Upper lobe of left lung (tissue), 6 donors: ENCODE results near the gene SERPINA1. TPM values are rescaled to one million over a fixed set of nuclear protein-coding genes. Genes with fewer than 3 reads are reported as not detected.

Source experiments
- ATAC-seq, 2 donors: fragments of 200-7000 bp; cut with Tn5 transposase; one replicate each; pipeline ENCODE4 v1.9.1; 2022; ENCODE audit warnings: mild to moderate bottlenecking in 2 of 2, moderate library complexity in 2 of 2; ENCODE audit not compliant: low FRiP score in 2 of 2
- DNase-seq, 2 donors: peaks; one replicate each; pipeline ENCODE4 v3.0.0-alpha.2; 2019 to 2020
- H3K27ac ChIP-seq, 4 donors: fragments of 200-600 bp; sonication (generic); one replicate each; pipeline ENCODE4 v1.5.1; 2016 to 2019
- H3K27me3 ChIP-seq, 4 donors: fragments of 200-600 bp; sonication (generic); one replicate each; pipeline ENCODE4 v1.5.1; 2017 to 2019
- H3K36me3 ChIP-seq, 4 donors: fragments of 200-600 bp; sonication (generic); one replicate each; pipeline ENCODE4 v1.5.1; 2016 to 2019
- H3K4me1 ChIP-seq, 4 donors: fragments of 200-600 bp; sonication (generic); one replicate each; pipeline ENCODE4 v1.5.1; 2018 to 2019
- H3K4me3 ChIP-seq, 4 donors: fragments of 200-600 bp; sonication (generic); one replicate each; pipeline ENCODE4 v1.5.1; 2017 to 2019; ENCODE audit warnings: mild to moderate bottlenecking in 2 of 4, moderate library complexity in 1 of 4
- H3K9me3 ChIP-seq, 4 donors: fragments of 200-600 bp; sonication (generic); one replicate each; pipeline ENCODE4 v1.5.1; 2018 to 2019
- EP300 ChIP-seq, 4 donors: sonication (generic); formaldehyde crosslinking; IDR thresholded peaks; one replicate each; pipeline ENCODE4 v1.5.1; 2017; ENCODE audit warnings: antibody characterized with exemption in 4 of 4, control low read depth in 2 of 4
- POLR2A ChIP-seq, 4 donors: fragments of 450-650 bp; IDR thresholded peaks; one replicate each; pipeline ENCODE4 v1.5.1; 2016 to 2017; ENCODE audit warnings: antibody characterized with exemption in 4 of 4, mild to moderate bottlenecking in 2 of 4
- POLR2AphosphoS5 ChIP-seq, 2 donors: sonication (generic); formaldehyde crosslinking; IDR thresholded peaks; one replicate each; pipeline ENCODE4 v1.5.1; 2017; ENCODE audit warnings: antibody characterized with exemption in 2 of 2
- WGBS, 2 donors: methylation state at CpG; one replicate each; pipeline ENCODE4 v1.1.5; 2017 to 2018; 5-methylcytosine and 5-hydroxymethylcytosine counted together
- total RNA-seq, 6 donors: library from RNA; depleted of rRNA in 4 of 6; stranded (reverse); fragments of >200 nt in 4 of 6; gene quantifications; one replicate each; pipeline versions ENCODE4 v1.1.0 to v1.2.1, GENCODE V29; 2016 to 2021
- TF ChIP-seq, protein P1 (sequence below), 6 experiments: fragments of 450-650 bp in 4 of 6; fragments of 200-600 bp in 2 of 6; sonication (generic) in 2 of 6; IDR thresholded peaks; one replicate each; pipeline ENCODE4 v1.5.1; 2016 to 2019; ENCODE audit warnings: antibody characterized with exemption in 6 of 6
- donor health status: DM: no; HTN: no; CAD: no; lungs with moderate emphysema.
- donor health status: DM: no; HTN: yes; CAD: no; lungs with severe emphysema.

The SERPINA1 gene
- total RNA-seq, 6 donors from 2014 or later: 205 to 1,050 (median 637) TPM

DNA sequence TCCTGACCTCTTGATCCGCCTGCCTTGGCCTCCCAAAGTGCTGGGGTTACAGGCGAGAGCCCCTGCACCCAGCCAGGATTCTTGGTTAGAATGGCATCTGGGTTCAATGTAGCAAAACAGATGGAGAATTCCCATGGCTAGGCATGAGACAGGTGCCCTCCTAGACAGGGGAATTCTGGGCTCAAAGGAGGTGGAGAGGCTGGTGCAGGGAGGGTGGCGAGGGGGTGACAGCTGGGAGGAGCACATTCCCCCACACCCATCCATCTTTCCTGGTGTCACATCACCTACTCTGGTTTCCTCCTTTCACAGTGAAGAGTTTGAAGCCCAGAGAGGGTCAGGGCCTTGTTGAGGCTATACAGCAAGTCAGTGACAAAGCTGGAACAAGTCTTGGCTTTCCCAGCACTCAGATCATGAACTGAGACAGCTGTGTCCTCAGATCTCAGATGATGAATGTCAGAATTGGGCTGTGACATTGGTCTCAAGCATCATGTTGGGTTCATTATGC, 2.8 kb downstream of the SERPINA1 start:
- H3K9me3 ChIP-seq: no peaks in the 10 kb centered on the region
- 83 to 98% methylated on average over 1 to 3 of the region's 3 CpGs for WGBS, 2 donors
- H3K27me3 ChIP-seq: no peaks in the 10 kb centered on the region
- peaks cover 0 to 15% (median 7%) of the 10 kb centered on the region in 4 donors for H3K36me3 ChIP-seq
- peak overlapping the region; percentile 11 to 96 (median 62) for H3K27ac ChIP-seq
- peaks cover 0 to 53% (median 36%) of the 10 kb centered on the region in 4 donors for H3K4me1 ChIP-seq
- DNase-seq (no peak), ATAC-seq (no peak)
- H3K4me3 ChIP-seq: peak overlapping the region in 1 of 4 donors; percentile 41
- TF ChIP-seq POLR2A (IDR thresholded peaks at IDR 0.05) (no peak), POLR2AphosphoS5 (IDR thresholded peaks at IDR 0.05) (no peak), EP300 (IDR thresholded peaks at IDR 0.05) (no peak)
- TF ChIP-seq, protein P1, sequence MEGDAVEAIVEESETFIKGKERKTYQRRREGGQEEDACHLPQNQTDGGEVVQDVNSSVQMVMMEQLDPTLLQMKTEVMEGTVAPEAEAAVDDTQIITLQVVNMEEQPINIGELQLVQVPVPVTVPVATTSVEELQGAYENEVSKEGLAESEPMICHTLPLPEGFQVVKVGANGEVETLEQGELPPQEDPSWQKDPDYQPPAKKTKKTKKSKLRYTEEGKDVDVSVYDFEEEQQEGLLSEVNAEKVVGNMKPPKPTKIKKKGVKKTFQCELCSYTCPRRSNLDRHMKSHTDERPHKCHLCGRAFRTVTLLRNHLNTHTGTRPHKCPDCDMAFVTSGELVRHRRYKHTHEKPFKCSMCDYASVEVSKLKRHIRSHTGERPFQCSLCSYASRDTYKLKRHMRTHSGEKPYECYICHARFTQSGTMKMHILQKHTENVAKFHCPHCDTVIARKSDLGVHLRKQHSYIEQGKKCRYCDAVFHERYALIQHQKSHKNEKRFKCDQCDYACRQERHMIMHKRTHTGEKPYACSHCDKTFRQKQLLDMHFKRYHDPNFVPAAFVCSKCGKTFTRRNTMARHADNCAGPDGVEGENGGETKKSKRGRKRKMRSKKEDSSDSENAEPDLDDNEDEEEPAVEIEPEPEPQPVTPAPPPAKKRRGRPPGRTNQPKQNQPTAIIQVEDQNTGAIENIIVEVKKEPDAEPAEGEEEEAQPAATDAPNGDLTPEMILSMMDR (IDR thresholded peaks at IDR 0.05): no peak

DNA sequence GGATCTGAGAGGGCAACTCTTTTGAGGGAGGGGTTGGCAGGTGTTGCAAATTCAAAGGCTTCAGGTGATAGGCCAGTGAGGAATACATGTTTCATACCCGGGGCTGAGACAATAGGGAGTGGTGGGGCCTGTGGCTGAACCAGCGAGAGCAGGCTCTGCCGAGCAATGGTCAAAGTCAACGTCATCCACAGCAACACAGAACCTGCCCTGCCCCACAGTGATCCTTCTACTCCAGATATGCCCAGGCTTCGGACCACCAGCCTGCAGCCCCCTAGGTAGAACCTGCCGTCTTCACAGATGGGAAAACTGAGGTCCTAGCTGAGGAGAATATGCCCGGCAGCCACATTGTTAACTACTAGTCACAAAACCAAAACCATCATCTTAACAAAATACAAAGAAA, 4.1 kb downstream of the SERPINA1 start:
- Histone ChIP-seq H3K27me3 (no peaks in the 10 kb centered on the region), H3K4me1 (peaks cover 0 to 40% (median 26%) of the 10 kb centered on the region in 4 donors), H3K27ac (peak overlapping the region in 3 of 4 donors; percentile 11 to 96 (median 90)), H3K4me3 (no peak overlapping the region), H3K36me3 (peaks cover 0 to 26% (median 12%) of the 10 kb centered on the region in 4 donors), H3K9me3 (no peaks in the 10 kb centered on the region)
- ATAC-seq (no peak), DNase-seq (no peak)
- TF ChIP-seq EP300 (IDR thresholded peaks at IDR 0.05) (no peak), POLR2A (IDR thresholded peaks at IDR 0.05) (no peak), POLR2AphosphoS5 (IDR thresholded peaks at IDR 0.05) (no peak)
- TF ChIP-seq, protein P1 (IDR thresholded peaks at IDR 0.05): no peak
- 89 to 93% methylated on average over 7 of the region's 7 CpGs for WGBS, 2 donors

DNA sequence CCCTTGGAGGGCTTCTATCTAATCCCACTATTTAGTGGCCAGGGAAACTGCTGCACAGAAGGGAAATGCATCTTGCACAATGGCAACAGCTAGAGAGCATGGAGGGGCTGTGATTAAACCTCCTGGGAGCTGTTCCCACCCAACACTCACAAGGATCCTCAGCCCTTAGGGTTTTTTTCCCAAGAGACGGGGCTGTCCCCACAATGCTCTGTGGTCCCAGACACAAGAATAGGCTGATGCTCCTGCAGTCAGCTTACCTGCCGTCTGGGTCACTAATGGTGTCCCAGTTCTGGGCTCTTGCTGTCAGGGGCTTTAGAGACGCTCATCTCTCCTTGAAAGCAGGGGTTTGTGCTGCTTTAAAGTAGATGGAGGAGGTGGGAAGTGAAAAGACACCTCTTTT, 4.6 kb downstream of the SERPINA1 start:
- WGBS, 2 donors: 86% methylated on average over 1 to 3 of the region's 3 CpGs
- H3K9me3 ChIP-seq: no peaks in the 10 kb centered on the region
- DNase-seq (no peak), ATAC-seq (no peak)
- H3K27me3 ChIP-seq: no peaks in the 10 kb centered on the region
- peaks cover 0 to 35% (median 24%) of the 10 kb centered on the region in 4 donors for H3K4me1 ChIP-seq
- TF ChIP-seq, protein P1 (IDR thresholded peaks at IDR 0.05): no peak
- H3K36me3 ChIP-seq: peaks cover 0 to 30% (median 15%) of the 10 kb centered on the region in 4 donors
- H3K27ac ChIP-seq: peak overlapping the region in 2 of 4 donors; percentile 90 to 96
- H3K4me3 ChIP-seq: no peak overlapping the region

DNA sequence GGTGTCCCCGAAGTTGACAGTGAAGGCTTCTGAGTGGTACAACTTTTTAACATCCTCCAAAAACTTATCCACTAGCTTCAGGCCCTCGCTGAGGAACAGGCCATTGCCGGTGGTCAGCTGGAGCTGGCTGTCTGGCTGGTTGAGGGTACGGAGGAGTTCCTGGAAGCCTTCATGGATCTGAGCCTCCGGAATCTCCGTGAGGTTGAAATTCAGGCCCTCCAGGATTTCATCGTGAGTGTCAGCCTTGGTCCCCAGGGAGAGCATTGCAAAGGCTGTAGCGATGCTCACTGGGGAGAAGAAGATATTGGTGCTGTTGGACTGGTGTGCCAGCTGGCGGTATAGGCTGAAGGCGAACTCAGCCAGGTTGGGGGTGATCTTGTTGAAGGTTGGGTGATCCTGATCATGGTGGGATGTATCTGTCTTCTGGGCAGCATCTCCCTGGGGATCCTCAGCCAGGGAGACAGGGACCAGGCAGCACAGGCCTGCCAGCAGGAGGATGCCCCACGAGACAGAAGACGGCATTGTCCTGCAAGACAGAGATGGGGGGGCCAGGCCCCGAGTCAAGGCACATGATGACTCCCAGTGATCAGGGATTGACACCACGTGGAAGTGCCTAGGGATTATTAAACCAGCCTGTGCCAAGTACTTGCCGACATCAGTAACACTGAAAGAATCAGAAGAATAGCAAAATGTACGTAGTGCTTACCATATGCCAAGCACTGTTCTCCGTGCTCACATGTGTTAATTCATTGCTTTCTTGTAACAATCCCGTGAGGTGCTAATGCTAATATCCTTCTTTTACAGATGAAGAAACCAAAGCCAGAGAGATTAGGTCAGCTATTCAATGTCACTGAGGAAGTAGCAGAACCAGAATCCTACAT, 5.4 kb downstream of the SERPINA1 start:
- DNase-seq: no peak

DNA sequence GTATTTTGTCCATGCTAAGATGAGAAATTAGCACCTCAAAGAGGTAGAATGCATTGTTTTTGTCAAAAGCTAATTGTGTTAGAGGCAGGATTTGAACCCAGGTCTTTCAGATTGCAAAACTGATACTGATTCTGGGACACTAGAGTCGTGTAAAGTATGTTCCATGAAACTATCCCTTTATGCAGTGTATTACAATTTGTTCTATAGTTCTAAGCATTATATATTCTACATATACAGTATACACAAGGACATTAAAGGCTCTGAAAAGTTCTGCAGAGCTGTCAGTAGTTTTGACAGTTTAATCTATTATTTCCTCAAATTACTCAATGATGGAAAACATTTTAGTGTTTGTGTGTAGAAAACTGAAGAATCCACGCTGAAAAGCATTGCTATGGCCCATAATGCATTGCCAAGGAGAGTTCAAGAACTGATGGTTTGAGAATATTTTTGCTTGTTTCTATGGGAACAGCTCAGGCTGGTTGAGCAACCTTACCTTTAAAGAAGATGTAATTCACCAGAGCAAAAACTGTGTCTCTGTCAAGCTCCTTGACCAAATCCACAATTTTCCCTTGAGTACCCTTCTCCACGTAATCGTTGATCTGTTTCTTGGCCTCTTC, 6.2 kb downstream of the SERPINA1 start:
- peaks cover 3 to 41% (median 24%) of the 10 kb centered on the region in 4 donors for H3K36me3 ChIP-seq
- no peaks in the 10 kb centered on the region for H3K27me3 ChIP-seq
- no peak overlapping the region for H3K27ac ChIP-seq
- no peak for TF ChIP-seq POLR2A (IDR thresholded peaks at IDR 0.05)
- TF ChIP-seq POLR2AphosphoS5 (IDR thresholded peaks at IDR 0.05): no peak
- TF ChIP-seq EP300 (IDR thresholded peaks at IDR 0.05): no peak
- DNase-seq: no peak
- no peak for ATAC-seq
- H3K4me3 ChIP-seq: no peak overlapping the region
- WGBS, 2 donors: 76 to 82% methylated on average over 4 of the region's 4 CpGs
- H3K4me1 ChIP-seq: peaks cover 0 to 28% (median 20%) of the 10 kb centered on the region in 4 donors
- no peaks in the 10 kb centered on the region for H3K9me3 ChIP-seq

More for the DNA sequence above, 5.4 kb downstream of the SERPINA1 start:
- Histone ChIP-seq H3K4me1 (peaks cover 0 to 31% (median 23%) of the 10 kb centered on the region in 4 donors), H3K27me3 (no peaks in the 10 kb centered on the region), H3K4me3 (no peak overlapping the region), H3K9me3 (no peaks in the 10 kb centered on the region), H3K36me3 (peaks cover 3 to 38% (median 20%) of the 10 kb centered on the region in 4 donors), H3K27ac (peak overlapping the region in 1 of 4 donors; percentile 90)
- WGBS, 2 donors: 84 to 87% methylated on average over 14 to 18 of the region's 18 CpGs
- TF ChIP-seq POLR2AphosphoS5 (IDR thresholded peaks at IDR 0.05): no peak
- no peak for ATAC-seq
